Hypothalamus (tissue), 51 donors: ENCODE measurements around the gene PTRHD1.

Experiments used
- DNase-seq, 51 donors: peaks; one replicate each; lab custom pipeline; 2025; lab: John Stamatoyannopoulos, UW

The PTRHD1 gene

GRCh38 chr2:24831221-24832072 is 38.3 kb upstream of the PTRHD1 start:
- no peak for DNase-seq

GRCh38 chr2:24830786-24831185 is 37.6 kb upstream of the PTRHD1 start:
- DNase-seq: no peak

- DNase-seq: peak in 2 of 51 donors; percentile 15 to 17
Observed at GRCh38 chr2:24830351-24830750, 37.2 kb upstream of the PTRHD1 start.

GRCh38 chr2:24828238-24828996 is 35.2 kb upstream of the PTRHD1 start:
- DNase-seq: no peak

- peak in 49 of 51 donors; percentile 19 to 89 (median 68) for DNase-seq
Observed at GRCh38 chr2:24827321-24828237, 34.4 kb upstream of the PTRHD1 start.

- DNase-seq: no peak
Observed at GRCh38 chr2:24826773-24827145, 33.6 kb upstream of the PTRHD1 start.

- no peak for DNase-seq
Observed at GRCh38 chr2:24825883-24826772, 32.9 kb upstream of the PTRHD1 start.

GRCh38 chr2:24824966-24825882 is 32.0 kb upstream of the PTRHD1 start:
- no peak for DNase-seq

DNA sequence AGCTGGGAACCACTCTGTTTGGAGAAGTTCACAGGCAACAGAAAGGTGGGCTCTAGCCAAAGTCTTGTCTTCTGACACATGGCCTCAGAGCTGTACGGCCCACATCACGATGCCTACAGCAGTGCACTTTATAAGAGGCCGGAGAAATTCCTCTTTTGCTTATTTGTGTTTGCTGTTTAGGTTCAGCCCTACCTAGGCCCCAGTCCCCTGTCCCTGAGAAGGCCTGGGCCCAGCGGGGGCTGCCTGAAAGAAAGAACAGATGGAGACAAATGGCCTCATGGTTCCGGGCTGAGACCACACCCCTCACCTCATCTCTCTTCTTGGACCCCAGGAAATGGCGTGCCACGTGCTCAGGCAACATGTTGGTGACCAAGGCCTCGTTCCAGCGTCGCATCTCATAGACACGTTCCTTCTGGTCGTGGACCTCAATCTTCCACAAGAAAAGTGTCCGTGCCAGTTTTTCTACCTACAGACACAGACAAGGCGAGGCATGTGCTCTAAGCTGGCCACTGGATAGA is 30.9 kb upstream of the PTRHD1 start:
- DNase-seq: no peak

DNA sequence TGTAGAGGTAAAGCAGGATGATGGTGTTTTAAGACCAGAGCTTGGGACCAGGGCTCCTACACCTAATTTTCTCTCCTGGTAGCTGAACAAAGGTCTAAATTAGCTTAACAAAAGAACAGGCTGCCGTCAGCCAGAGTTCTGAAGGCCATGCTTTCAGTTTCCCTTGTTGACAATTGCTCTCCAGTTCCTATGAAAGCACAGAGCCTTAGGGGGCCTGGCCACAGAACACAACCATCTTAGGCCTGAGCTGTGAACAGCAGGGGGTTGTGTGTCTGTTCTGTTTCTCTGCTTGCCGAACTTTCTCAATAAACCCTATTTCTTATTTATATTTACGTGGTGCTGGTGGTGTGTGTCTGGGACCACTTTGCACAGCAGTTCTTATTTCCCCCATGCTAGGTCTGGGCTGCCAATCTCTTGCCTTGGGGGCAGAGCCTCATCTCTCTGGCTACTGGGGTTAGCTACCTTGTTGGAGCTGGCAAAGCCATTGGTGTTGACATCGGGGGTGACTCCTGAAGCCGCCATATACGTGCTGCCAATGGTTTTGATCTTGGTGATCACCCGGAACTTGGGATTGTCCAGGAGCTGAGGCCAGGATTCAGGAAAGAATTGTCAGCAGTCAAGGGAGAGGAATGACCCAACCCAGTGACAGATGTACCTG is 29.0 kb upstream of the PTRHD1 start:
- DNase-seq: peak in 1 of 51 donors; percentile 31

DNA sequence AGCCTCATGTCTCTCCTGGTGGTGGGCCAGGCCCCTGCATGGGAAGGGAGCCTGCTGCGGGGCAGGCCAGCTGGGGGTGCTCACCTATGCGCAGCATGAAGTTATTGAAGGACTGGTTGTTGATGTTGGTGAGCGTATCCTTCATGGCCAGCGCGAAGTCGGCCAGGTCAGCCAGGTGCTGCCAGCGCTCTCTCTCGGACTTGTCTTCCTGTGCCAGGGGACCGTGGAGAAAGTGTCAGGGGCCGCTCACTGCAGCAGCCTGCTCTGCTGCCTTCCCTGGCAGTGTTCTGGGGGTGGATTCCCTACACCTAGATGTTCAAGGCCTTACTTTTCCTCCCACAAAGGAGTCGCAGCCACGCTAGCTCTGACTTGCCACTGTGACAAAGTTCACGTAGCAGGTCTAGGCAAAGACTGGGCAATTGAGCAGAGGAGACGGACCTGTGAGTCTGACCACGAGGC is 28.3 kb upstream of the PTRHD1 start:
- DNase-seq: no peak

GRCh38 chr2:24820598-24821432 is 27.6 kb upstream of the PTRHD1 start:
- no peak for DNase-seq

- no peak for DNase-seq
Observed at GRCh38 chr2:24820175-24820513, 27.0 kb upstream of the PTRHD1 start.

- no peak for DNase-seq
Observed at GRCh38 chr2:24819442-24820174, 26.4 kb upstream of the PTRHD1 start.

- no peak for DNase-seq
Observed at GRCh38 chr2:24818721-24819167, 25.6 kb upstream of the PTRHD1 start.

DNA sequence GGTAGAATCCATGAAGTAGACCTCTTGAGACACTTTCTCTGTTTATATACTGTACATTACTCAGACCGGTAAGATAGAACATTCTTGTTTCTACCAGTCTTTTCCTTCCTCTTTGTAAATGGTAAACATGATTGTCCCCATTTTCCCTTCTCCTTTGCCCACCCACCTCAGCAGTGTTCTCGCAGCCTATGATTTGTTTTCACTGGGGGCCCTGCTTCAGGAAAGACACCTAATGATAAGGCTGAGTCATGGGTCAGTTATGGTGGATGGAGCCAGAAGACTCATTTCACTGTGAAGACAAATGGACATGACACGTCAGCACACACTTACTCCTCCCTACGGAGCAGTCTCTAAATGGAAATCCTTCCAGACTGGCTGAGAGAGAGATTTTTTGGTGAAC is 23.7 kb upstream of the PTRHD1 start:
- DNase-seq: no peak
